Measurements from ENCODE around the gene SKA3. TPM values are rescaled to one million over a fixed set of nuclear protein-coding genes. Genes with fewer than 3 reads are reported as not detected.
"Not testable (repeated sequence)": the region's sequence is repeated elsewhere in the genome, so short reads cannot be mapped to it uniquely, and the experiment has no call there.

SKA3 gene
- total RNA-seq, 1 experiment from 2014 or later = 18.9 TPM

GRCh38 chr13:21197606-21198225 lies 21.4 kb upstream of the SKA3 start:
- H3K9me2 ChIP-seq (ENCODE audit: insufficient read depth); intact Hi-C loops (cut with micrococcal nuclease; ENCODE audit: unreplicated experiment); CTCF ChIA-PET; H3K4me2 ChIP-seq; H4K20me1 ChIP-seq (ENCODE audit: insufficient read depth); POLR2A ChIA-PET (ENCODE audit: unreplicated experiment); H3K79me2 ChIP-seq (ENCODE audit: low read depth); BruUV-seq (replicated peaks); H3K36me3 ChIP-seq (ENCODE audit: low read depth); H3K4me1 ChIP-seq (replicated peaks; ENCODE audit: insufficient read depth); H3K27me3 ChIP-seq (ENCODE audit: insufficient read depth, low read depth); H3F3A ChIP-seq (ENCODE audit: insufficient read depth, low read depth); H2AFZ ChIP-seq; H3K9me3 ChIP-seq (ENCODE audit: insufficient read depth, low read depth); DNase-seq; H3K4me3 ChIP-seq; H3K27ac ChIP-seq: not testable (repeated sequence)

GRCh38 chr13:21194756-21195155 lies 18.4 kb upstream of the SKA3 start:
- H3K36me3 ChIP-seq (ENCODE audit: low read depth); H3K27me3 ChIP-seq (ENCODE audit: insufficient read depth, low read depth); BruUV-seq (replicated peaks); H3F3A ChIP-seq (ENCODE audit: insufficient read depth, low read depth); H3K79me2 ChIP-seq (ENCODE audit: low read depth); DNase-seq; H3K9me3 ChIP-seq (ENCODE audit: insufficient read depth, low read depth); H3K4me2 ChIP-seq; H3K27ac ChIP-seq; intact Hi-C loops (cut with micrococcal nuclease; ENCODE audit: unreplicated experiment); H4K20me1 ChIP-seq (ENCODE audit: insufficient read depth); CTCF ChIA-PET; H3K4me3 ChIP-seq; H3K9me2 ChIP-seq (ENCODE audit: insufficient read depth); POLR2A ChIA-PET (ENCODE audit: unreplicated experiment); H2AFZ ChIP-seq; H3K4me1 ChIP-seq (replicated peaks; ENCODE audit: insufficient read depth): not testable (repeated sequence)

GRCh38 chr13:21186410-21186809 lies 10.1 kb upstream of the SKA3 start:
- H3K79me2 ChIP-seq (ENCODE audit: low read depth); DNase-seq; intact Hi-C loops (cut with micrococcal nuclease; ENCODE audit: unreplicated experiment); H3F3A ChIP-seq (ENCODE audit: insufficient read depth, low read depth); CTCF ChIA-PET; H2AFZ ChIP-seq; BruUV-seq (replicated peaks); H3K36me3 ChIP-seq (ENCODE audit: low read depth); H3K4me2 ChIP-seq; H3K27ac ChIP-seq; POLR2A ChIA-PET (ENCODE audit: unreplicated experiment); H3K4me3 ChIP-seq; H4K20me1 ChIP-seq (ENCODE audit: insufficient read depth); H3K4me1 ChIP-seq (replicated peaks; ENCODE audit: insufficient read depth); H3K9me2 ChIP-seq (ENCODE audit: insufficient read depth); H3K9me3 ChIP-seq (ENCODE audit: insufficient read depth, low read depth); H3K27me3 ChIP-seq (ENCODE audit: insufficient read depth, low read depth): not testable (repeated sequence)

GRCh38 chr13:21181671-21182070 lies 5.3 kb upstream of the SKA3 start:
- no peak overlapping the region for H3K27ac ChIP-seq
- no peaks in the 10 kb centered on the region for H3K9me2 ChIP-seq (ENCODE audit: insufficient read depth)
- ChIA-PET CTCF (no interaction called here), POLR2A (ENCODE audit: unreplicated experiment) (no interaction called here)
- H3K27me3 ChIP-seq (ENCODE audit: insufficient read depth, low read depth) = no peaks in the 10 kb centered on the region
- no peak overlapping the region for H3K4me3 ChIP-seq
- no peaks in the 10 kb centered on the region for H4K20me1 ChIP-seq (ENCODE audit: insufficient read depth)
- H3K4me2 ChIP-seq = no peak overlapping the region
- TF ChIP-seq EZH2 (IDR thresholded peaks at IDR 0.05; ENCODE audit: low read depth) (no peak), CTCF (conservative IDR thresholded peaks at IDR 0.05) (no peak)
- BruUV-seq (replicated peaks) = no TSS peak
- H3K79me2 ChIP-seq (ENCODE audit: low read depth) = peaks cover 20% of the 10 kb centered on the region
- H3K4me1 ChIP-seq (replicated peaks; ENCODE audit: insufficient read depth) = 0 out of 2 replicates have a peak, but pooled peaks cover 9% of the 10 kb centered on the region
- H2AFZ ChIP-seq = no peak overlapping the region
- H3K9me3 ChIP-seq (ENCODE audit: insufficient read depth, low read depth) = no peaks in the 10 kb centered on the region
- peaks cover 19% of the 10 kb centered on the region; the same call in 1 of the 2 replicates for H3F3A ChIP-seq (ENCODE audit: insufficient read depth, low read depth)
- DNase-seq = no peak
- intact Hi-C loops (cut with micrococcal nuclease; ENCODE audit: unreplicated experiment) = no loop called here
- no peaks in the 10 kb centered on the region; the same call in 1 of the 2 replicates for H3K36me3 ChIP-seq (ENCODE audit: low read depth)
